HepG2 (cell line): ENCODE measurements around the gene SHF. TPM values are rescaled to one million over a fixed set of nuclear protein-coding genes. Genes with fewer than 3 reads are reported as not detected.

Source experiments
- CREBL2 ChIP-seq: sonication (generic); formaldehyde crosslinking; IDR thresholded peaks from 2 replicates; pipeline ENCODE4 v1.8.1; 2023; ENCODE audit warnings: missing genetic modification reagents, mild to moderate bottlenecking, borderline replicate concordance
- DNMT1 ChIP-seq: sonication (generic); formaldehyde crosslinking; IDR thresholded peaks from 2 replicates; pipeline ENCODE4 v1.5.1; 2020; ENCODE audit warnings: mild to moderate bottlenecking, missing genetic modification reagents
- FOSL2 ChIP-seq: sonication (generic); formaldehyde crosslinking; IDR thresholded peaks from 2 replicates; pipeline ENCODE4 v1.4.0; 2020; ENCODE audit warnings: missing genetic modification reagents
- HDAC1 ChIP-seq: sonication (generic); formaldehyde crosslinking; IDR thresholded peaks from 2 replicates; pipeline ENCODE4 v1.5.1; 2020; ENCODE audit warnings: mild to moderate bottlenecking, missing genetic modification reagents
- IKZF5 ChIP-seq: IDR thresholded peaks from 2 replicates; pipeline ENCODE4 v1.6.1; 2018; ENCODE audit warnings: missing genetic modification reagents, mild to moderate bottlenecking, missing compliant biosample characterization
- JDP2 ChIP-seq: sonication (generic); formaldehyde crosslinking; IDR thresholded peaks from 2 replicates; pipeline ENCODE4 v1.8.1; 2022; ENCODE audit warnings: missing genetic modification reagents, borderline replicate concordance
- JUN ChIP-seq: sonication (generic); formaldehyde crosslinking; IDR thresholded peaks from 2 replicates; pipeline ENCODE4 v1.4.0; 2020; ENCODE audit warnings: mild to moderate bottlenecking, missing genetic modification reagents
- MIER3 ChIP-seq: IDR thresholded peaks from 2 replicates; pipeline ENCODE4 v1.6.1; 2016; ENCODE audit warnings: missing compliant biosample characterization, borderline replicate concordance
- NAIF1 ChIP-seq: sonication (generic); formaldehyde crosslinking; IDR thresholded peaks from 2 replicates; pipeline ENCODE4 v1.5.0; 2020; ENCODE audit warnings: mild to moderate bottlenecking, missing genetic modification reagents, borderline replicate concordance
- RBM22 ChIP-seq: fragments of 200-400 bp; formaldehyde crosslinking; optimal IDR thresholded peaks from 2 replicates; pipeline ENCODE3; 2017; ENCODE audit warnings: mild to moderate bottlenecking, low read length, moderate library complexity
- RFXAP ChIP-seq: sonication (generic); formaldehyde crosslinking; IDR thresholded peaks from 2 replicates; pipeline ENCODE4 v1.4.0; 2020; ENCODE audit warnings: missing genetic modification reagents, borderline replicate concordance
- SP140L ChIP-seq: sonication (generic); formaldehyde crosslinking; IDR thresholded peaks from 2 replicates; pipeline ENCODE4 v1.4.0; 2020; ENCODE audit warnings: missing genetic modification reagents, borderline replicate concordance
- THYN1 ChIP-seq: sonication (generic); formaldehyde crosslinking; IDR thresholded peaks from 2 replicates; pipeline ENCODE4 v1.8.1; 2023; ENCODE audit warnings: low read depth, mild to moderate bottlenecking, moderate library complexity, missing genetic modification reagents, borderline replicate concordance
- XRCC5 ChIP-seq: fragments of 200-400 bp; formaldehyde crosslinking; optimal IDR thresholded peaks from 2 replicates; pipeline ENCODE3; 2017; ENCODE audit warnings: mild to moderate bottlenecking, low read length
- ZBTB4 ChIP-seq: sonication (generic); formaldehyde crosslinking; IDR thresholded peaks from 2 replicates; pipeline ENCODE4 v1.4.0; 2020; ENCODE audit warnings: missing genetic modification reagents, mild to moderate bottlenecking, borderline replicate concordance
- ZBTB43 ChIP-seq: sonication (generic); formaldehyde crosslinking; conservative IDR thresholded peaks from 2 replicates; pipeline ENCODE4 v1.4.0; 2020; ENCODE audit warnings: missing genetic modification reagents
- ZFP37 ChIP-seq: sonication (generic); formaldehyde crosslinking; IDR thresholded peaks from 2 replicates; pipeline ENCODE4 v1.4.0; 2020; ENCODE audit warnings: missing genetic modification reagents, borderline replicate concordance
- ZMYM2 ChIP-seq: sonication (generic); formaldehyde crosslinking; IDR thresholded peaks from 2 replicates; pipeline ENCODE4 v1.8.0; 2022; ENCODE audit warnings: mild to moderate bottlenecking, missing genetic modification reagents
- ZNF136 ChIP-seq: sonication (generic); formaldehyde crosslinking; IDR thresholded peaks from 2 replicates; pipeline ENCODE4 v1.8.1; 2022; ENCODE audit warnings: low read depth, mild to moderate bottlenecking, moderate library complexity, missing genetic modification reagents
- ZNF354B ChIP-seq: sonication (generic); formaldehyde crosslinking; IDR thresholded peaks from 2 replicates; pipeline ENCODE4 v1.8.0; 2022; ENCODE audit warnings: mild to moderate bottlenecking, missing genetic modification reagents
- ZNF367 ChIP-seq: sonication (generic); formaldehyde crosslinking; IDR thresholded peaks from 2 replicates; pipeline ENCODE4 v1.4.0; 2020; ENCODE audit warnings: missing genetic modification reagents, borderline replicate concordance
- ZNF567 ChIP-seq: sonication (generic); formaldehyde crosslinking; IDR thresholded peaks from 2 replicates; pipeline ENCODE4 v1.8.1; 2023; ENCODE audit warnings: mild to moderate bottlenecking, missing genetic modification reagents, borderline replicate concordance
- ZNF776 ChIP-seq: sonication (generic); formaldehyde crosslinking; IDR thresholded peaks from 2 replicates; pipeline ENCODE4 v1.4.0; 2020; ENCODE audit warnings: mild to moderate bottlenecking, missing genetic modification reagents
- ZNF780A ChIP-seq: sonication (generic); formaldehyde crosslinking; IDR thresholded peaks from 2 replicates; pipeline ENCODE4 v1.8.0; 2022; ENCODE audit warnings: mild to moderate bottlenecking, missing genetic modification reagents, moderate library complexity
- ZNF891 ChIP-seq: sonication (generic); formaldehyde crosslinking; IDR thresholded peaks from 2 replicates; pipeline ENCODE4 v1.5.0; 2020; ENCODE audit warnings: mild to moderate bottlenecking, missing genetic modification reagents
- polyA plus RNA-seq, 8 experiments: library from polyadenylated mRNA; depleted of rRNA in 3 of 8; stranded (reverse) in 7 of 8; unstranded in 1 of 8; fragments of >200 nt; fragmentation: Illumina TruSeq in 4 of 8; extraction: Trizol in 4 of 8; gene quantifications; 2 replicates each; pipeline versions ENCODE4 v1.2.1 to v1.2.3, GENCODE V29; 2011 to 2016; ENCODE audit warnings: low read depth in 4 of 8, missing spikeins in 1 of 8, mixed read lengths in 1 of 8; ENCODE audit not compliant: insufficient read depth in 1 of 8
- total RNA-seq, 5 experiments: library from RNA; depleted of rRNA; stranded (reverse); fragments of >200 nt; fragmentation: Illumina TruSeq; extraction: Trizol; gene quantifications; 2 replicates each; pipeline ENCODE4 v1.2.3, GENCODE V29; 2016; ENCODE audit warnings: low read depth in 1 of 5

Gene SHF
- total and polyA plus RNA-seq, 2 of the 13 experiments (the other 11 are each of a cell fraction or from before 2014, with no cell fraction given), result 20.9 to 25.5 TPM

- TF ChIP-seq IKZF5 (CRISPR knock-in tag) (peak; percentile 71), ZNF780A (CRISPR knock-in tag) (no peak), THYN1 (no peak), ZNF891 (CRISPR knock-in tag) (no peak), ZNF136 (CRISPR knock-in tag) (no peak), NAIF1 (CRISPR knock-in tag) (peak; percentile 72; the same call in 1 of the 2 replicates), ZMYM2 (CRISPR knock-in tag) (peak; percentile 61; the same call in 1 of the 2 replicates), SP140L (CRISPR knock-in tag) (no peak), JDP2 (CRISPR knock-in tag) (no peak), ZBTB4 (CRISPR knock-in tag) (no peak), ZNF776 (CRISPR knock-in tag) (peak; percentile 40), RBM22 (peak; percentile 98), ZNF567 (CRISPR knock-in tag) (no peak; the same call in 1 of the 2 replicates), CREBL2 (CRISPR knock-in tag) (no peak), DNMT1 (no peak), ZBTB43 (no peak), ZNF354B (CRISPR knock-in tag) (no peak), ZNF367 (CRISPR knock-in tag) (no peak), ZFP37 (CRISPR knock-in tag) (no peak), XRCC5 (peak; percentile 57), MIER3 (CRISPR knock-in tag) (peak; percentile 79; the same call in 1 of the 2 replicates), FOSL2 (peak; percentile 36), RFXAP (peak; percentile 60; the same call in 1 of the 2 replicates), JUN (CRISPR knock-in tag) (no peak), HDAC1 (peak; percentile 46; the same call in 1 of the 2 replicates)
Observed at GRCh38 chr15:45198337-45199135, 10.8 kb upstream of the SHF start (continued).
